Cardiac muscle cell (in vitro differentiated cells and primary cell): ENCODE data around the gene POP4. TPM values are rescaled to one million over a fixed set of nuclear protein-coding genes. Genes with fewer than 3 reads are reported as not detected.

ENCODE experiments used
- DNase-seq, 2 donors: peaks; one replicate each; pipeline versions ENCODE4 v3.0.0 to v3.0.0-alpha.2; 2010 to 2017; ENCODE audit warnings: low read depth in 1 of 2, low spot score in 1 of 2
- H3K27ac ChIP-seq: fragments of 200-600 bp; sonication (generic); 2 replicates; pipeline ENCODE4 v1.5.1; 2016
- H3K27me3 ChIP-seq: fragments of 200-600 bp; sonication (generic); 2 replicates; pipeline ENCODE4 v1.6.0; 2016; ENCODE audit warnings: control low read depth
- H3K36me3 ChIP-seq: fragments of 200-600 bp; sonication (generic); 2 replicates; pipeline ENCODE4 v1.5.1; 2016; ENCODE audit warnings: control low read depth
- H3K4me1 ChIP-seq: fragments of 200-600 bp; sonication (generic); 2 replicates; pipeline ENCODE4 v1.8.1; 2017; ENCODE audit warnings: low read depth, mild to moderate bottlenecking, mixed run types
- H3K4me3 ChIP-seq: fragments of 200-600 bp; sonication (generic); 2 replicates; pipeline ENCODE4 v1.5.1; 2016; ENCODE audit warnings: mild to moderate bottlenecking
- H3K9me3 ChIP-seq: fragments of 200-600 bp; sonication (generic); 2 replicates; pipeline ENCODE4 v1.5.1; 2017; ENCODE audit warnings: low read depth, mild to moderate bottlenecking, control low read depth
- CTCF ChIP-seq: IDR thresholded peaks from 2 replicates; pipeline ENCODE4 v1.5.1; 2012; ENCODE audit warnings: low read depth, mild to moderate bottlenecking, low read length
- polyA plus RNA-seq: library from polyadenylated mRNA; unstranded; fragments of >200 nt; fragmentation: Nextera tagmentation; extraction: Ambion mirVana; gene quantifications from 2 replicates; pipeline ENCODE4 v1.2.1, GENCODE V29; 2016
- total RNA-seq: library from RNA; depleted of rRNA; stranded (reverse); fragments of >200 nt; gene quantifications from 2 replicates; pipeline ENCODE4 v1.2.3, GENCODE V29; 2016

Gene POP4
- total and polyA plus RNA-seq, 2 experiments from 2014 or later: 32.0 to 86.7 TPM

- no peaks in the 10 kb centered on the region for H3K27me3 ChIP-seq
- no peak overlapping the region for H3K4me3 ChIP-seq
- H3K9me3 ChIP-seq: no peaks in the 10 kb centered on the region
- H3K4me1 ChIP-seq: no peaks in the 10 kb centered on the region
- no peaks in the 10 kb centered on the region for H3K36me3 ChIP-seq
- no peak for TF ChIP-seq CTCF
- H3K27ac ChIP-seq: no peak overlapping the region
- no peak for DNase-seq
These were observed 44.8 kb downstream of the POP4 start for GRCh38 chr19:29650772-29651387.

DNA sequence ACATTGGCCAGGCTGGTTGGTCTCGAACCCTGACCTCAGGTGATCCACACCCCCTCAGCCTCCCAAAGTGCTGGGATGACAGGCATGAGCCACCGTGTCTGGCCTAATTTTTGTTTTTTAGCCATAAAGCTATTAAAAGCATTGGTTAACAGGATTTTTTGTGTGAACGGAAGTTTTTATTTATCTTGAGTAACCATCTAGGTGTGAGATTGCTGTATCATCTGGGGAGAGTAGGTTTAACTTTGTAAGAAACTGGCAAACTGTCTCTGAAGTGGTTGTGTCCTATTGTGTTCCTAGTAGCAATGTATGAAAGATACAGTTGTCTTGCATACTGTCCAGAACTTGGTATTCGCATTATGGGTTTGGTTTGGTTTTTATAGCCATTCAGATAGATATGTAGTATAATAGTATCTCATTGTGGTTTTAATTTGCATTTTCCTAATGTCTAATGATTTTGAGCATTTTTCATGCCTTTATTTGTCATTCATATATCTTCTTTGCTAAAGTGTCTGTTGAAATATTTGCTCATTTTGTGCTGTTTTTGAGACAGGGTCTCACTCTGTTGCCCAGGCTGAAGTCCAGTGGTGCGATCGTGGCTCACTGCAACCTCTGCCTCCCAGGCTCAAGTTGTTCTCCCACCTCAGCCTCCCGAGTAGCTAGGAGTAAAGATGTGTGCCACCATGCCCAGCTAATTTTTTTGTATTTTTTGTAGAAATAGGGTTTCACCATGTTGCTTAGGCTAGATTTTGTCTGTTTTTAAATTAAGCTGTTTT is 45.7 kb downstream of the POP4 start:
- no peak for DNase-seq
- Histone ChIP-seq H3K4me3 (no peak overlapping the region), H3K36me3 (no peaks in the 10 kb centered on the region), H3K9me3 (no peaks in the 10 kb centered on the region), H3K27me3 (no peaks in the 10 kb centered on the region), H3K27ac (no peak overlapping the region), H3K4me1 (no peaks in the 10 kb centered on the region)
- no peak for TF ChIP-seq CTCF

DNA sequence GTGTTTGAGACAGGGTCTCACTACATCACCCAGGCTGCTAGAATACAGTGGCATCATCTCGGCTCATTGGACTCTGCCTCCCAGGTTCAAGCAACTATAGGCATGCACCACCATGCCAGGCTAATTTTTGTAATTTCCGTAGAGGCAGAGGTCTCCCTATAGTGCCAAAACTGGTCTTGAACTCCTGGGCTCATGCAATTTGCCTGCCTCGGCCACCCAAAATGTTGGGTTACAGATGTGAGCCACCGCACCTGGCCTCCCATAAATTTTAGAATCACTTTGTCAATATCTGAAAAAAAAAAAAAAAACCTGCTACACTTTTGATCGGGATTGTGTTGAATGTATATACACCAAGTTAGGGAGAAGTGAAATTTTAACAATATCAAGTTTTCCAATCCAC is 47.3 kb downstream of the POP4 start:
- TF ChIP-seq CTCF: no peak
- no peaks in the 10 kb centered on the region for H3K9me3 ChIP-seq
- H3K27me3 ChIP-seq: no peaks in the 10 kb centered on the region
- no peak overlapping the region for H3K27ac ChIP-seq
- no peak for DNase-seq
- H3K36me3 ChIP-seq: no peaks in the 10 kb centered on the region
- H3K4me1 ChIP-seq: no peaks in the 10 kb centered on the region
- no peak overlapping the region for H3K4me3 ChIP-seq

GRCh38 chr19:29655648-29656335 is 49.7 kb downstream of the POP4 start:
- no peak for DNase-seq
- Histone ChIP-seq H3K27me3 (no peaks in the 10 kb centered on the region), H3K9me3 (no peaks in the 10 kb centered on the region), H3K4me3 (no peak overlapping the region), H3K27ac (no peak overlapping the region), H3K4me1 (no peaks in the 10 kb centered on the region), H3K36me3 (no peaks in the 10 kb centered on the region)
- TF ChIP-seq CTCF: no peak

DNA sequence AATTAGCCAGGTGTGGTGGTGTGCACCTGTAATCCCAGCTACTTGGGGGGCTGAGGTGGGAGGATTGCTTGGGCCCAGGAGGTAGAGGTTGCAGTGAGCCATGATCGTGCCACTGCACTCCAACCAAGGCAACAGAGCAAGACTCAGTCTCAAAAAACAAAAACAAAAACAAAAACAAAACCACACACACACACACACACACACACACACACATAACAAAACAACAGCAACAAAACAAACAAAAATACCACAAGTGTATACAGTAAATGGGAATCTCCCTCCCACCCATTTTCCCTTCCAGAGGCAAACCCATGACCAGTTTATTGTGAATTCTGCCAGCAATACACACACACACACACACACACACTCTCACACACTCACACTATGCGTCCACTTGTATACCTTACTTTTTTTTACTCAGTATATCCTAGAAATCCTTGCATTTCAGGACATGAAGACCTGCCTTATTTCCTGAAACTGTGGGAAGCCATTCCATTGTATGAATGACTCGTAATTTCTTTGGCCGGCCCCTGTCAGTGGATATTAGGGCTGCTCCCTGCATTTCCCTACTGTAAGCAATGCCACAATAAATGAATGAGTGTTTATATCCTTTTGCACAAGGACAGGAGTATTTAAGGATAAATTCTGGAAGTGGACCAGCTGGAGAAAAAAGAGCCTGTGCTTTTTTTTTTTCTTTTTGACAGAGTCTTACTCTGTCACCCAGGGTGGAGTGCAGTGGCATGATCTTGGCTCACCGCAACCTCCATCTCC is 52.3 kb downstream of the POP4 start:
- Histone ChIP-seq H3K27me3 (no peaks in the 10 kb centered on the region), H3K4me3 (no peak overlapping the region), H3K4me1 (peaks cover 15% of the 10 kb centered on the region), H3K9me3 (no peaks in the 10 kb centered on the region), H3K27ac (no peak overlapping the region), H3K36me3 (no peaks in the 10 kb centered on the region)
- no peak for TF ChIP-seq CTCF
- DNase-seq: no peak
